Measurements from ENCODE around the gene ARHGEF9. TPM values are rescaled to one million over a fixed set of nuclear protein-coding genes. Genes with fewer than 3 reads are reported as not detected.

Gene ARHGEF9
- total RNA-seq, 4 donors from 2014 or later: 7.2 to 25.2 (median 12.0) TPM

- Histone ChIP-seq H3K27ac (no peak overlapping the region), H3K36me3 (no peaks in the 10 kb centered on the region), H3K27me3 (no peaks in the 10 kb centered on the region), H3K4me1 (peaks cover 0 to 6% (median 2%) of the 10 kb centered on the region in 3 donors), H3K9me3 (no peaks in the 10 kb centered on the region), H3K4me3 (no peak overlapping the region)
- DNase-seq: no peak
- intact Hi-C loops (cut with DNase I): no loop called here
- TF ChIP-seq CTCF (IDR thresholded peaks at IDR 0.05): no peak
- no peak for TF ChIP-seq POLR2A (IDR thresholded peaks at IDR 0.05)
These were observed 45.1 kb downstream of the ARHGEF9 start for GRCh38 chrX:63739885-63740284.

DNA sequence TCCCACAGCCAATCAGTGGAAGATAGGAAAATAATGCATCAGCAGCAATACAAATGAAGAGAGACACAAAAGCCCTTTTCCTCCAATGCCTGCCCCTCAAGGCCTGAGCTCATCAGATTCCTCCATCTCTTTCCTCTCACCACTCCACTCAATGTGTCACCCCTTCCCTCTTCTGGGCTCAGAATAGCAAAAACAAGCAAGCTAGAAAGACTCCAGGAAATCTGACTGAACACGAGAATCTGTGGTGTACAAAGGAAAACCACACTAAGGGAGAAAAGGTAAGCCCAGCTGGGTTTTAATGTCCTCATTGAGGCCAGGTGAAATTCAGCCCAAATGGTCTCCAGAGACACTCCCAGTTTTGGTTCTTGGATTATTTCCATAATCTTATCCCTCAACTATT is 46.3 kb downstream of the ARHGEF9 start:
- WGBS, 2 donors: 50 to 83% methylated on average over 1 of the region's 1 CpG
- Histone ChIP-seq H3K4me1 (peaks cover 0 to 6% (median 0%) of the 10 kb centered on the region in 3 donors), H3K27me3 (no peaks in the 10 kb centered on the region), H3K9me3 (no peaks in the 10 kb centered on the region), H3K36me3 (no peaks in the 10 kb centered on the region), H3K4me3 (no peak overlapping the region), H3K27ac (no peak overlapping the region)
- intact Hi-C loops (cut with DNase I): no loop called here
- TF ChIP-seq CTCF (IDR thresholded peaks at IDR 0.05): no peak
- no peak for TF ChIP-seq POLR2A (IDR thresholded peaks at IDR 0.05)
- no peak for DNase-seq

DNA sequence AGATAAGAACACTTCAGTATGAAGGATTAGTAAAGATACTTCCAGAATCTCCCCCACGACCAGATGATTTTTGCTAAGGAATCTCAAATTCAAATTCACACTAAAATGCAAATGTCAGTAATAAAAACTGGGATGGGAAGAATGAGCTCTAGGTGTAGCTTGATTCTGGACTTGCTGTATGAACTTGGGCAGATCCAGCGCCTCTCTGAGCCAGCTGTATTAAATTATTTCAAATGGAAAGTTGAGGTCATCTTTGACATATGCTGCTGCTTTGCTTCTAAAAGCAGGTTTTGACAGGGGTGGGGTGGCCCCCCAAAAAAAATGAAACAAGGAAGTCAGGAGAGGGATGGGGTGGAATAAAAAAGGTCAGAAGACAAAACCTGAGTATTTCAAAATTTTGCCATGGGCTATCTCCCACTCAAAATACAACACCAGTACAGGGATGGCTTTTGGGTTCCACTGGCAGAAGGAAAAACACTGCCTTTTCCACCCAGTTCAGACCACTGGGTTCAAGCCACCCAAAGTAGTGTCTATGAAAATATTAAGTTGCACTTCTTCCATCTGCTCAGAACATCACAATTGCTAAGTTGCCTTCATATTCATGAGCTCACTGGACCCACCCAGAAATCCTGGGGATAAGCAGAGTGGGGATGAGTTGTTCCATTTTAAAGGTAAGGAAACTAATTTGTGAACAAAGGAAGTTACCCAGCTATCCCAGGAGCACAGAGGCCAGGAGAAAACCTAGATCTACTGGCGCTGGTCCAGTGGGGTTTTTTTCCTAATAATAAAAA is 47.7 kb downstream of the ARHGEF9 start:
- no peaks in the 10 kb centered on the region for H3K9me3 ChIP-seq
- no peak overlapping the region for H3K27ac ChIP-seq
- TF ChIP-seq CTCF (IDR thresholded peaks at IDR 0.05) (no peak), POLR2A (IDR thresholded peaks at IDR 0.05) (no peak)
- intact Hi-C loops (cut with DNase I): no loop called here
- 53 to 86% methylated on average over 3 of the region's 3 CpGs for WGBS, 2 donors
- no peaks in the 10 kb centered on the region for H3K27me3 ChIP-seq
- DNase-seq: no peak
- no peak overlapping the region for H3K4me3 ChIP-seq
- H3K36me3 ChIP-seq: no peaks in the 10 kb centered on the region
- peaks cover 0 to 6% (median 0%) of the 10 kb centered on the region in 3 donors for H3K4me1 ChIP-seq

- DNase-seq: no peak
- Histone ChIP-seq H3K4me1 (peaks cover 0 to 6% (median 0%) of the 10 kb centered on the region in 3 donors), H3K27ac (no peak overlapping the region), H3K27me3 (no peaks in the 10 kb centered on the region), H3K4me3 (no peak overlapping the region), H3K9me3 (no peaks in the 10 kb centered on the region), H3K36me3 (no peaks in the 10 kb centered on the region)
- TF ChIP-seq CTCF (IDR thresholded peaks at IDR 0.05): no peak
- no peak for TF ChIP-seq POLR2A (IDR thresholded peaks at IDR 0.05)
- intact Hi-C loops (cut with DNase I): no loop called here
- WGBS, 2 donors: 45% methylated on average over 1 of the region's 1 CpG; no CpG with 5 or more reads in 1 of the 2 donors
These were observed 49.1 kb downstream of the ARHGEF9 start for GRCh38 chrX:63735882-63736281.

- intact Hi-C loops (cut with DNase I): no loop called here
- TF ChIP-seq CTCF (IDR thresholded peaks at IDR 0.05) (no peak), POLR2A (IDR thresholded peaks at IDR 0.05) (no peak)
- Histone ChIP-seq H3K4me3 (no peak overlapping the region), H3K9me3 (no peaks in the 10 kb centered on the region), H3K36me3 (peaks cover 0 to 20% (median 0%) of the 10 kb centered on the region in 3 donors), H3K27ac (no peak overlapping the region), H3K27me3 (no peaks in the 10 kb centered on the region), H3K4me1 (no peaks in the 10 kb centered on the region)
- DNase-seq: no peak
- WGBS, 2 donors: 63 to 82% methylated on average over 1 of the region's 1 CpG
These were observed 64.7 kb downstream of the ARHGEF9 start for GRCh38 chrX:63720293-63720692.
